ENCODE measurements around the gene LLGL2. TPM values are rescaled to one million over a fixed set of nuclear protein-coding genes. Genes with fewer than 3 reads are reported as not detected.

Gene LLGL2
- polyA plus RNA-seq, 1 donor (not counting 4 experiments of a cell fraction or from before 2014, with no cell fraction given): 13.8 TPM

DNA sequence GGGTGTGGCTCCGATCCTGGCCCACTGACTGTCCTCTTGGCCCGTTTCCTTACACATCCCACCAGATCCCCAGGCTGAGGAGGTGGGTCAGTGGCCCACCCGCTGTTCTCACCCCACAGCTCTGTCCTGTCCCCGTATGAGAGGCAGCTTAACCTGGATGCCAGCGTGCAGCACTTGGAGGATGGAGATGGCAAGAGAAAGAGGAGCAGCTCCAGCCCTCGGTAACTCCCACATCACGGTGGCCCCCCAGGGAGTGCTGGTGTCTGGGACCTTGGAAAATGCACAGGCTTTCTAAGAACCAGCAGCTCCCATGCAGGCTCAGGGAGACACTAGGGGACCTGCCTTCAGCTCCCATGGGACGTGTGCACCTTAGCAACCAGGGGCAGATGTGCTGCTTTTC lies 4.2 kb upstream of the LLGL2 start:
- H3K9ac ChIP-seq (ENCODE audit: control insufficient read depth, extremely low read depth, insufficient read depth, low read length): no peak overlapping the region
- FAIRE-seq (no peak), DNase-seq (ENCODE audit: low read depth, low spot score) (no peak)
- TF ChIP-seq, protein P1, sequence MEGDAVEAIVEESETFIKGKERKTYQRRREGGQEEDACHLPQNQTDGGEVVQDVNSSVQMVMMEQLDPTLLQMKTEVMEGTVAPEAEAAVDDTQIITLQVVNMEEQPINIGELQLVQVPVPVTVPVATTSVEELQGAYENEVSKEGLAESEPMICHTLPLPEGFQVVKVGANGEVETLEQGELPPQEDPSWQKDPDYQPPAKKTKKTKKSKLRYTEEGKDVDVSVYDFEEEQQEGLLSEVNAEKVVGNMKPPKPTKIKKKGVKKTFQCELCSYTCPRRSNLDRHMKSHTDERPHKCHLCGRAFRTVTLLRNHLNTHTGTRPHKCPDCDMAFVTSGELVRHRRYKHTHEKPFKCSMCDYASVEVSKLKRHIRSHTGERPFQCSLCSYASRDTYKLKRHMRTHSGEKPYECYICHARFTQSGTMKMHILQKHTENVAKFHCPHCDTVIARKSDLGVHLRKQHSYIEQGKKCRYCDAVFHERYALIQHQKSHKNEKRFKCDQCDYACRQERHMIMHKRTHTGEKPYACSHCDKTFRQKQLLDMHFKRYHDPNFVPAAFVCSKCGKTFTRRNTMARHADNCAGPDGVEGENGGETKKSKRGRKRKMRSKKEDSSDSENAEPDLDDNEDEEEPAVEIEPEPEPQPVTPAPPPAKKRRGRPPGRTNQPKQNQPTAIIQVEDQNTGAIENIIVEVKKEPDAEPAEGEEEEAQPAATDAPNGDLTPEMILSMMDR (optimal IDR thresholded peaks at IDR 0.05 in 1 of 3, IDR thresholded peaks at IDR 0.05 in 1 of 3, conservative IDR thresholded peaks at IDR 0.05 in 1 of 3; ENCODE audit: extremely low read depth in 1 of 3, insufficient read depth in 2 of 3, low read length in 3 of 3): no peak
- no peak for TF ChIP-seq EZH2 (IDR thresholded peaks at IDR 0.05; ENCODE audit: low read length)
- peaks cover 13 to 14% of the 10 kb centered on the region in 2 experiments for H3K36me3 ChIP-seq (ENCODE audit: control insufficient read depth in 2 of 2, extremely low read depth in 1 of 2, insufficient read depth in 2 of 2, low read length in 2 of 2)
- H3K79me2 ChIP-seq (ENCODE audit: control insufficient read depth, insufficient read depth, low read length): peaks cover 7% of the 10 kb centered on the region
- no peak overlapping the region for H3K27ac ChIP-seq (ENCODE audit: control insufficient read depth, insufficient read depth, low read length)
- dilution Hi-C loops (cut with MboI; ENCODE audit: extremely low pct_ligation_motif_present, low sequenced_read_pairs): no loop called here
- peaks cover 11% of the 10 kb centered on the region for H3K4me1 ChIP-seq (ENCODE audit: control insufficient read depth, extremely low read depth, insufficient read depth, low read length)
- H3K9me1 ChIP-seq (ENCODE audit: control insufficient read depth, extremely low read depth, insufficient read depth, low read length): peaks cover 4% of the 10 kb centered on the region
- no peak overlapping the region for H3K4me2 ChIP-seq (ENCODE audit: control insufficient read depth, extremely low read depth, insufficient read depth, low read depth, low read length)
- H3K9me3 ChIP-seq (ENCODE audit: control insufficient read depth, low read depth, low read length): no peaks in the 10 kb centered on the region
- H2AFZ ChIP-seq (ENCODE audit: control insufficient read depth, low read length): no peak overlapping the region
- H3K27me3 ChIP-seq (ENCODE audit: control insufficient read depth, extremely low read depth, insufficient read depth, low read length): no peaks in the 10 kb centered on the region
- peaks cover 4% of the 10 kb centered on the region for H4K20me1 ChIP-seq (ENCODE audit: control insufficient read depth, extremely low read depth, insufficient read depth, low read length)
- H3K4me3 ChIP-seq (ENCODE audit: control insufficient read depth in 2 of 3, extremely low read depth in 1 of 3, insufficient read depth in 2 of 3, low read depth in 1 of 3, low read length in 3 of 3): no peak overlapping the region

DNA sequence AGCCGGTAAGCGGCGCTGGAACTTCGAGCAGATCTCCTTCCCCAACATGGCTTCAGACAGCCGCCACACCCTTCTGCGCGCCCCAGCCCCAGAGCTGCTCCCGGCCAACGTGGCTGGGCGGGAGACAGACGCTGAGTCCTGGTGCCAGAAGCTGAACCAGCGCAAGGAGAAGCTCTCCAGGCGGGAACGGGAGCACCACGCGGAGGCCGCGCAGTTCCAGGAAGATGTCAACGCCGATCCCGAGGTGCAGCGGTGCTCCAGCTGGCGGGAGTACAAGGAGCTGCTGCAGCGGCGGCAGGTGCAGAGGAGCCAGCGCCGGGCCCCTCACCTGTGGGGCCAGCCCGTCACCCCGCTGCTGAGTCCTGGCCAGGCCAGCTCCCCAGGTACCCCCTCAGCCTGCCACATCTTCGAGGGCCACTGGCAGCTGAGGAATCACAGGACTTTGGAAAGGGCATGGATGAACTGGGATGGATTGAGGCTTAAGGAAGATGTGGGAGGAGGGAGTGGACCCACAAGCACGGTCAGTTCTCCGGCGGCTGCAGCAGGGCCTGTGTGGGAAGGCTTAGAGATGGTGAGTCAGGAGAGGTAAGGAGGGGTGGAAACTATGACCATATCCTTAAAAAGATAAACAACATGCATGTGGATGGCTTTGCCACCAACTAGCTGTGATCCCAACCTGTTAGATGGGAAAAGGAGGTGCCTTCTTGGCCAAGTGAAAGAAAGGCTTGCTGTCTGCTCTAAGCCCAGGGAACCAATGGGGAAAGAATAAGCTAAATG lies 3.4 kb upstream of the LLGL2 start:
- peaks cover 4% of the 10 kb centered on the region for H4K20me1 ChIP-seq (ENCODE audit: control insufficient read depth, extremely low read depth, insufficient read depth, low read length)
- peaks cover 15% of the 10 kb centered on the region for H3K4me1 ChIP-seq (ENCODE audit: control insufficient read depth, extremely low read depth, insufficient read depth, low read length)
- H3K4me3 ChIP-seq (ENCODE audit: control insufficient read depth in 2 of 3, extremely low read depth in 1 of 3, insufficient read depth in 2 of 3, low read depth in 1 of 3, low read length in 3 of 3): no peak overlapping the region
- peaks cover 13 to 14% of the 10 kb centered on the region in 2 experiments for H3K36me3 ChIP-seq (ENCODE audit: control insufficient read depth in 2 of 2, extremely low read depth in 1 of 2, insufficient read depth in 2 of 2, low read length in 2 of 2)
- peaks cover 6% of the 10 kb centered on the region for H3K79me2 ChIP-seq (ENCODE audit: control insufficient read depth, insufficient read depth, low read length)
- H3K27ac ChIP-seq (ENCODE audit: control insufficient read depth, insufficient read depth, low read length): no peak overlapping the region
- DNase-seq (ENCODE audit: low read depth, low spot score) (no peak), FAIRE-seq (no peak)
- H3K27me3 ChIP-seq (ENCODE audit: control insufficient read depth, extremely low read depth, insufficient read depth, low read length): no peaks in the 10 kb centered on the region
- no peak for TF ChIP-seq EZH2 (IDR thresholded peaks at IDR 0.05; ENCODE audit: low read length)
- TF ChIP-seq, protein P1 (optimal IDR thresholded peaks at IDR 0.05 in 1 of 3, IDR thresholded peaks at IDR 0.05 in 1 of 3, conservative IDR thresholded peaks at IDR 0.05 in 1 of 3; ENCODE audit: extremely low read depth in 1 of 3, insufficient read depth in 2 of 3, low read length in 3 of 3): no peak
- no peak overlapping the region for H2AFZ ChIP-seq (ENCODE audit: control insufficient read depth, low read length)
- H3K9ac ChIP-seq (ENCODE audit: control insufficient read depth, extremely low read depth, insufficient read depth, low read length): no peak overlapping the region
- H3K4me2 ChIP-seq (ENCODE audit: control insufficient read depth, extremely low read depth, insufficient read depth, low read depth, low read length): no peak overlapping the region
- H3K9me3 ChIP-seq (ENCODE audit: control insufficient read depth, low read depth, low read length): no peaks in the 10 kb centered on the region
- H3K9me1 ChIP-seq (ENCODE audit: control insufficient read depth, extremely low read depth, insufficient read depth, low read length): peaks cover 4% of the 10 kb centered on the region
- dilution Hi-C loops (cut with MboI; ENCODE audit: extremely low pct_ligation_motif_present, low sequenced_read_pairs): no loop called here

All from keratinocyte (primary cell).